GM18498 (cell line): ENCODE results near the gene SMARCD1.
"Not testable (repeated sequence)": the region's sequence is repeated elsewhere in the genome, so short reads cannot be mapped to it uniquely, and the experiment has no call there.

Experiments
- ATAC-seq: cut with Tn5 transposase; IDR thresholded peaks from one replicate; pipeline ENCODE4 v1.9.1; 2021; ENCODE audit warnings: mild to moderate bottlenecking, moderate library complexity; ENCODE audit not compliant: unreplicated experiment

The SMARCD1 gene

DNA sequence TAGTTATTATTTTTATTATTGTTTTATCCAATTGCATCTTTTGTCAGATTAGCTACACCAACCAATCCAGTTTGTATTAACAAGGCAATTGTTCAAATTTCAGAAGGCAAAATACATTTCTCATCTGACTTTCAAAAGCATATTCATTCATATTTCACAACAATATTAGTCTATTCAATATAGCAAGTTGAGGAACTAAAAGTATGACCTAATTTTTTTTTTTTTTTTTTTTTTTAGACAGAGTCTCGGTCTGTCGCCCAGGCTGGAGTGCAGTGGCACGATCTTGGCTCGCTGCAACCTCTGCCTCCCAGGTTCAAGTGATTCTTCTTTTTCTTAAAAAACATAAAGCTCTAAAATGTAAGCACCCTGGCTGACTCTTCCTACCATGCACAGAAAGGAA lies 44.1 kb downstream of the SMARCD1 start:
- no peak for ATAC-seq

GRCh38 chr12:50132505-50133135 lies 47.5 kb downstream of the SMARCD1 start:
- ATAC-seq: no peak

DNA sequence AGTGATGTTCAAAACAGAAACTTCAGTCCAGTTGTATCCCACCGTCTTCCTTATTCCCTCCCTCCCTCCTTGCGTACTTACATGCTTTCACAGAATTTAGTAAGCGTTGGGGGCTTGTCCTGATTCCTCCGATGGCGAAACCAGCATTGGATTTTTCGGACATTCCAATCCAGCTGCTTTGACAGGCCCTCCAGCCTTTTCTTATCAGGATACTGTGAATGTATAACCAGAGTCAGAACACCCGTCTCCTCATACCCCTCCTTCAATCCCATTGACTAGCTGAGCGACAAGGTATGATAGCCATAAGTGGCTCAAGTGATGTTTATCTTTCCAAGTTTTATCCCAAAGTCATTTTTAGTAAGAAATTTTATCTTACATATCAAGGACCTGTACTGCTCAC lies 57.9 kb downstream of the SMARCD1 start:
- ATAC-seq: no peak

DNA sequence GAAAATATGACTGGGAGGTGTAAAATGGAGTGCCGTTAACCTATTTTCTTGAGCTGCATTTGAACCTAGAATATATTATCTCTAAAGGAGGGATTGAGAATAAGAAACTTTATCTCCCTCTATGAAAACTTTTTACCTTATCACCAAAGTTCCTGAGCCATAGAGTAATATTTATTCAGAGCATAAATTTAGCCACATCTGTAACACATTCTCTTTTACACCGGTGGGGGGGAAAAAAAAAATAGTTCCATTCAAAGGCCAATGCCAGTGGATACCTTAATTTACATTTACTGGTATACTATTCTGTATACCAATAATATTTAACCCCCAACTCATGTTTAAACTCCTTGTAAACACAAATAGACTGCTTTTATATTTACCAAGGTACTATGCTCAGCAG lies 60.3 kb downstream of the SMARCD1 start:
- no peak for ATAC-seq

DNA sequence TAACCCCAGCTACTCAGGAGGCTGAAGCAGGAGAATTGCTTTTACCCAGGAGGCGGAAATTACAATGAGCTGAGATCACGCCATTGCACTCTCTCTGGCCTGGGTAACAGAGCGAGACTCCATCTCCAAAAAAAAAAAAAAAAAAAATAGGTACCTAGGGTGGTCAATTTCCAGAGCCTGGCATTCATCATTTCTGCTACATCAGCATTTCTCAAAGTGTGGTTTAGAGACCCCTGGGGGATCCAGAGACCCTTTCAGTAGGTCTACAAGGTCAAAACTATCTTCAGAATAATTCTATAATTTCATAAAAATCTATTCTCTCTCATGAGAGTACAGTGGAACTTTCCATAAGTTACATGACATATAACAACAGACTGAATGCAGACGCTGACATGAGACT lies 62.1 kb downstream of the SMARCD1 start:
- no peak for ATAC-seq

- ATAC-seq: not testable (repeated sequence)
Measured at GRCh38 chr12:50148011-50148410, 62.9 kb downstream of the SMARCD1 start.

- ATAC-seq: no peak
Measured at GRCh38 chr12:50149311-50149710, 64.2 kb downstream of the SMARCD1 start.
